ENCODE measurements around the gene ATP2B2. TPM values are rescaled to one million over a fixed set of nuclear protein-coding genes. Genes with fewer than 3 reads are reported as not detected.

ATP2B2 gene
- total RNA-seq, 1 experiment from 2014 or later: not detected

DNA sequence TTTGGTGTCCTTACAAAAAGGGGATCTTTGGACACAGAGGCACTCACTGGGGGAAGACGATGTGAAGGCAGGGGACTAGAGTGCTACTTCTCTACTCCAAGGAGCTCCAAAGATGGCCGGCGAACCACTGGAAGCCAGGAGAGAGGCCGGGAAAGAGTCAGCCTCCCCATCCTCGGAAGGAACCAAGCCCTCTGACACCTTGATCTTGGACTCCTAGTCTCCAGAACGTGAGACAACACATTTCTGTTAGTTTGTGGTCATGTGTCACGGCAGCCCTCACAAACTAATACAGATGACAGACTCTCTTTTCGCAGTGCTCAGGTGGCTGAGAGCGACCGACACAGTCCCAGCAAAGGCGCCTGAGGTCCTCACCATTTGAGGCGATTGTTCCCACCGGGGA is 24.4 kb upstream of the ATP2B2 start:
- ChIA-PET POLR2A (no interaction called here), RAD21 (ENCODE audit: low non-redundant PET in 1 of 2, low total read pairs in 2 of 2, uncharacterized antibody in 2 of 2, unreplicated experiment in 2 of 2) (no interaction called here), CTCF (no interaction called here)
- no peak for ATAC-seq
- intact Hi-C loops (cut with micrococcal nuclease): no loop called here
- BruUV-seq (replicated peaks): no TSS peak
- no peak for TF ChIP-seq EZH2phosphoT487 (IDR thresholded peaks at IDR 0.05; ENCODE audit: borderline replicate concordance)
- TF ChIP-seq SIN3A (IDR thresholded peaks at IDR 0.05; ENCODE audit: low read depth): no peak
- TF ChIP-seq SRF (IDR thresholded peaks at IDR 0.05; ENCODE audit: low read depth): no peak
- TF ChIP-seq, protein P1, sequence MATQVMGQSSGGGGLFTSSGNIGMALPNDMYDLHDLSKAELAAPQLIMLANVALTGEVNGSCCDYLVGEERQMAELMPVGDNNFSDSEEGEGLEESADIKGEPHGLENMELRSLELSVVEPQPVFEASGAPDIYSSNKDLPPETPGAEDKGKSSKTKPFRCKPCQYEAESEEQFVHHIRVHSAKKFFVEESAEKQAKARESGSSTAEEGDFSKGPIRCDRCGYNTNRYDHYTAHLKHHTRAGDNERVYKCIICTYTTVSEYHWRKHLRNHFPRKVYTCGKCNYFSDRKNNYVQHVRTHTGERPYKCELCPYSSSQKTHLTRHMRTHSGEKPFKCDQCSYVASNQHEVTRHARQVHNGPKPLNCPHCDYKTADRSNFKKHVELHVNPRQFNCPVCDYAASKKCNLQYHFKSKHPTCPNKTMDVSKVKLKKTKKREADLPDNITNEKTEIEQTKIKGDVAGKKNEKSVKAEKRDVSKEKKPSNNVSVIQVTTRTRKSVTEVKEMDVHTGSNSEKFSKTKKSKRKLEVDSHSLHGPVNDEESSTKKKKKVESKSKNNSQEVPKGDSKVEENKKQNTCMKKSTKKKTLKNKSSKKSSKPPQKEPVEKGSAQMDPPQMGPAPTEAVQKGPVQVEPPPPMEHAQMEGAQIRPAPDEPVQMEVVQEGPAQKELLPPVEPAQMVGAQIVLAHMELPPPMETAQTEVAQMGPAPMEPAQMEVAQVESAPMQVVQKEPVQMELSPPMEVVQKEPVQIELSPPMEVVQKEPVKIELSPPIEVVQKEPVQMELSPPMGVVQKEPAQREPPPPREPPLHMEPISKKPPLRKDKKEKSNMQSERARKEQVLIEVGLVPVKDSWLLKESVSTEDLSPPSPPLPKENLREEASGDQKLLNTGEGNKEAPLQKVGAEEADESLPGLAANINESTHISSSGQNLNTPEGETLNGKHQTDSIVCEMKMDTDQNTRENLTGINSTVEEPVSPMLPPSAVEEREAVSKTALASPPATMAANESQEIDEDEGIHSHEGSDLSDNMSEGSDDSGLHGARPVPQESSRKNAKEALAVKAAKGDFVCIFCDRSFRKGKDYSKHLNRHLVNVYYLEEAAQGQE (IDR thresholded peaks at IDR 0.05; ENCODE audit: low read depth): no peak
- no peak for TF ChIP-seq POLR2A (IDR thresholded peaks at IDR 0.05; ENCODE audit: borderline replicate concordance, extremely low read depth, insufficient read depth, insufficient read length)
- TF ChIP-seq RAD21 (IDR thresholded peaks at IDR 0.05; ENCODE audit: low read depth): no peak
- TF ChIP-seq, protein P2, sequence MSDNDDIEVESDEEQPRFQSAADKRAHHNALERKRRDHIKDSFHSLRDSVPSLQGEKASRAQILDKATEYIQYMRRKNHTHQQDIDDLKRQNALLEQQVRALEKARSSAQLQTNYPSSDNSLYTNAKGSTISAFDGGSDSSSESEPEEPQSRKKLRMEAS (IDR thresholded peaks at IDR 0.05): no peak
- no peak for TF ChIP-seq ZFX (IDR thresholded peaks at IDR 0.05)
- no peak for TF ChIP-seq CEBPB (IDR thresholded peaks at IDR 0.05; ENCODE audit: low read depth)
- TF ChIP-seq, protein P3, sequence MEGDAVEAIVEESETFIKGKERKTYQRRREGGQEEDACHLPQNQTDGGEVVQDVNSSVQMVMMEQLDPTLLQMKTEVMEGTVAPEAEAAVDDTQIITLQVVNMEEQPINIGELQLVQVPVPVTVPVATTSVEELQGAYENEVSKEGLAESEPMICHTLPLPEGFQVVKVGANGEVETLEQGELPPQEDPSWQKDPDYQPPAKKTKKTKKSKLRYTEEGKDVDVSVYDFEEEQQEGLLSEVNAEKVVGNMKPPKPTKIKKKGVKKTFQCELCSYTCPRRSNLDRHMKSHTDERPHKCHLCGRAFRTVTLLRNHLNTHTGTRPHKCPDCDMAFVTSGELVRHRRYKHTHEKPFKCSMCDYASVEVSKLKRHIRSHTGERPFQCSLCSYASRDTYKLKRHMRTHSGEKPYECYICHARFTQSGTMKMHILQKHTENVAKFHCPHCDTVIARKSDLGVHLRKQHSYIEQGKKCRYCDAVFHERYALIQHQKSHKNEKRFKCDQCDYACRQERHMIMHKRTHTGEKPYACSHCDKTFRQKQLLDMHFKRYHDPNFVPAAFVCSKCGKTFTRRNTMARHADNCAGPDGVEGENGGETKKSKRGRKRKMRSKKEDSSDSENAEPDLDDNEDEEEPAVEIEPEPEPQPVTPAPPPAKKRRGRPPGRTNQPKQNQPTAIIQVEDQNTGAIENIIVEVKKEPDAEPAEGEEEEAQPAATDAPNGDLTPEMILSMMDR (IDR thresholded peaks at IDR 0.05 in 2 of 3, conservative IDR thresholded peaks at IDR 0.05 in 1 of 3; ENCODE audit: borderline replicate concordance in 1 of 3, insufficient read depth in 1 of 3, low read depth in 2 of 3, low read length in 2 of 3): no peak
- no peak for TF ChIP-seq POLR2AphosphoS5 (IDR thresholded peaks at IDR 0.05; ENCODE audit: low read depth, low read length)
- no peak for TF ChIP-seq TCF7L2 (IDR thresholded peaks at IDR 0.05; ENCODE audit: borderline replicate concordance, extremely low read depth, insufficient read depth, insufficient read length)
- no peak for TF ChIP-seq FOSL1 (IDR thresholded peaks at IDR 0.05; ENCODE audit: low read depth)
- TF ChIP-seq ELF1 (IDR thresholded peaks at IDR 0.05; ENCODE audit: borderline replicate concordance, low read depth): no peak
- TF ChIP-seq ZNF274 (IDR thresholded peaks at IDR 0.05; ENCODE audit: low read depth, low read length): no peak
- no peak for TF ChIP-seq EZH2 (IDR thresholded peaks at IDR 0.05)
- TF ChIP-seq, protein P4, sequence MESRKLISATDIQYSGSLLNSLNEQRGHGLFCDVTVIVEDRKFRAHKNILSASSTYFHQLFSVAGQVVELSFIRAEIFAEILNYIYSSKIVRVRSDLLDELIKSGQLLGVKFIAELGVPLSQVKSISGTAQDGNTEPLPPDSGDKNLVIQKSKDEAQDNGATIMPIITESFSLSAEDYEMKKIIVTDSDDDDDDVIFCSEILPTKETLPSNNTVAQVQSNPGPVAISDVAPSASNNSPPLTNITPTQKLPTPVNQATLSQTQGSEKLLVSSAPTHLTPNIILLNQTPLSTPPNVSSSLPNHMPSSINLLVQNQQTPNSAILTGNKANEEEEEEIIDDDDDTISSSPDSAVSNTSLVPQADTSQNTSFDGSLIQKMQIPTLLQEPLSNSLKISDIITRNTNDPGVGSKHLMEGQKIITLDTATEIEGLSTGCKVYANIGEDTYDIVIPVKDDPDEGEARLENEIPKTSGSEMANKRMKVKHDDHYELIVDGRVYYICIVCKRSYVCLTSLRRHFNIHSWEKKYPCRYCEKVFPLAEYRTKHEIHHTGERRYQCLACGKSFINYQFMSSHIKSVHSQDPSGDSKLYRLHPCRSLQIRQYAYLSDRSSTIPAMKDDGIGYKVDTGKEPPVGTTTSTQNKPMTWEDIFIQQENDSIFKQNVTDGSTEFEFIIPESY (IDR thresholded peaks at IDR 0.05; ENCODE audit: extremely low read depth, insufficient replicate concordance, low read length): no peak
- TF ChIP-seq SP1 (IDR thresholded peaks at IDR 0.05; ENCODE audit: low read depth): no peak
- TF ChIP-seq, protein P5, sequence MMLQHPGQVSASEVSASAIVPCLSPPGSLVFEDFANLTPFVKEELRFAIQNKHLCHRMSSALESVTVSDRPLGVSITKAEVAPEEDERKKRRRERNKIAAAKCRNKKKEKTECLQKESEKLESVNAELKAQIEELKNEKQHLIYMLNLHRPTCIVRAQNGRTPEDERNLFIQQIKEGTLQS (IDR thresholded peaks at IDR 0.05): no peak
- no peak for TF ChIP-seq CBX3 (IDR thresholded peaks at IDR 0.05; ENCODE audit: low read depth)
- no peak overlapping the region for H2AFZ ChIP-seq (ENCODE audit: low read depth, low read length, poor library complexity, severe bottlenecking)
- no peak overlapping the region for H3K9ac ChIP-seq (ENCODE audit: low read length)
- peaks cover 17% of the 10 kb centered on the region; the same call in 1 of the 2 replicates for H3K27me3 ChIP-seq (ENCODE audit: insufficient read depth, low read length)
- H4K20me1 ChIP-seq (ENCODE audit: insufficient read depth): no peaks in the 10 kb centered on the region
- H3K79me2 ChIP-seq (ENCODE audit: insufficient read depth, low read length): no peaks in the 10 kb centered on the region
- no peaks in the 10 kb centered on the region for H3K9me3 ChIP-seq (ENCODE audit: control insufficient read depth in 1 of 2, insufficient read depth in 1 of 2, low read depth in 1 of 2, low read length in 2 of 2)
- DNase-seq (ENCODE audit: low read depth, low spot score): no peak
- H3K4me1 ChIP-seq (ENCODE audit: control insufficient read depth in 1 of 2, insufficient read depth in 2 of 2, low read length in 2 of 2): peaks cover 0 to 3% of the 10 kb centered on the region in 2 experiments; a peak in 1 of 4 replicates
- H3K36me3 ChIP-seq (ENCODE audit: control insufficient read depth in 1 of 2, insufficient read depth in 2 of 2, low read length in 2 of 2): no peaks in the 10 kb centered on the region
- H3K4me3 ChIP-seq (replicated peaks in 1 of 2; ENCODE audit: low read depth in 1 of 2, low read length in 2 of 2): no peak overlapping the region
- H3K9me2 ChIP-seq (ENCODE audit: insufficient read depth): no peaks in the 10 kb centered on the region
- H3K27ac ChIP-seq (ENCODE audit: low read depth, low read length): no peak overlapping the region
- H3K4me2 ChIP-seq (ENCODE audit: low read length): no peak overlapping the region

Measured in HCT116 (cell line).